Measurements from ENCODE around the gene ADAP1.
"Not testable (repeated sequence)": the region's sequence is repeated elsewhere in the genome, so short reads cannot be mapped to it uniquely, and the experiment has no call there.

ADAP1 gene

DNA sequence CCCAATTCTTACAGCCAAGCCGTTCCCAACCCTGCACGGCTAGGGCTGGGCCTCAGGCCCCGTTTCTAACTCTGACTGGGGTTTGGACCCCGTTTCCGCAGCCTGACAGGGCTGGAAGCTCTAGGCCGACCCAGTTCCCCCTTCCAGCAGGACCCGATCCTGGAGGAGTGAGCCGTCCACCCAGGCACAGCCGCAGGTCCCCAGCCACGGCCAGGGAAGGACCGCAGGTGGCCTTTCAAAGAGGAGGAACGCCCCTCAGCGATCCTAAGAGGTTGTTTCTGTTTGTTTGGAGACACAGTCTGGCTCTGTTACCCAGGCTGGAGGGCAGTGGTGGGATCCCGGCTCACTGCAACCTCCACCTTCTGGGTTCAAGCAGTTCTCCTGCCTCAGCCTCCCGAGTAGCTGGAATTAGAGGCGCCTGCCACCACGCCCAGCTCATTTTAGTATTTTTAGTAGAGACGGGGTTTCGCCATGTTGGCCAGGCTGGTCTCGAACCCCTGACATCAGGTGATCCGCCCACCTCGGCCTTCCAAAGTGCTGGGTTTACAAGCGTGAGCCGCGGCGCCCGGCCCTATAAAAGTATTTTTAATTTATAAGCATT lies 78.9 kb downstream of the ADAP1 start:
- no peak for DNase-seq

DNA sequence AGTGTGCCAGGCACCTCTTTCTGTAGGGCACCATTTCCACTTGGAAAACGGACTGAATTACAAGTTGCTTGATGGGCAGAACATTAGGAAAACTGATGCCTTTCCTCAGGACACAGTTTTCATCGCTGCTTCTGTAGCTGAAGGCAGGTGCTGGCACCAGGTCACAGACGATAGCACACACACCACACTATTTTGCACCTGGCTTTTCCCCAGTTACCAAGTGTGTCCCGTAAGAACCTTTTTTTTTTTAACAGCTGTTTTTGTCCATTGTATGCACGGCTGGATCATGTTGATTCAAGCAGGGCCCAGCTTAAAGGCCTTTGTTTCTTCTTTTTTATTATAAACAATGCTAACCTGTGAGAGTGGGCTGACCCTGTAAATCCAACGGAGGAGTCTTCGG lies 79.4 kb downstream of the ADAP1 start:
- no peak for DNase-seq

DNA sequence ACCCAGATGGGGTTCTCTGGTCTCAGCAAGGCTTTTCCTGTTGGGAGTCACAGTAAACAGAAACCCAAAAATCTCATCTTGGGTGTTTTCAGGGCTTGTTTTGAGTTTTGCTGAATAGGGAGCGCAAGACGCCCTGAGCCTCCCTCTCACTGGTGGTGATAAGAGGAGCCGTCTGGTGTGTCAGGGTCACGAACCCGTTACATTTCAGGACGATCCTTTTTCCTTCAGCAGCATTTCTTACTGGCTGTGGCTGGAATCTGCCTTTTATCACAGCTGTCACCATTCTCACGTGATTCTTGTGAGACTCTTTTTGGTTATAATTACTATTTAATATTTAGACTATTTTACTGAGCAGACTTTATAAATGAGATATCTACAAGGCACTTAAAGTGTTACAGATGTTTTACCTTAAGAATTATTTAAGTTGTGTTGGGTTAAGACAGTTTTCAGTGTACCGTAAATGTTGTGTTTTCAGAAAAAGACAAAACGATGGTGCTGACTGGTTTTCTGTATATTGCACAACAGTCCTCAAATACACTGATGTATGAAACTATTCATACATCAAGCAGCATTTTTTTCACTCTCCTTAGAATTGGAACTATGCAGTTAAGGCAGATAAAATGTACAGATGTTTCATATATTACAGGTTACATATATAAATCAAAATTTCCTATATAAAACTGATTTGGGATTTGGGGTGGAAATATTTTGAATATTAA lies 80.3 kb downstream of the ADAP1 start:
- DNase-seq, result no peak

DNA sequence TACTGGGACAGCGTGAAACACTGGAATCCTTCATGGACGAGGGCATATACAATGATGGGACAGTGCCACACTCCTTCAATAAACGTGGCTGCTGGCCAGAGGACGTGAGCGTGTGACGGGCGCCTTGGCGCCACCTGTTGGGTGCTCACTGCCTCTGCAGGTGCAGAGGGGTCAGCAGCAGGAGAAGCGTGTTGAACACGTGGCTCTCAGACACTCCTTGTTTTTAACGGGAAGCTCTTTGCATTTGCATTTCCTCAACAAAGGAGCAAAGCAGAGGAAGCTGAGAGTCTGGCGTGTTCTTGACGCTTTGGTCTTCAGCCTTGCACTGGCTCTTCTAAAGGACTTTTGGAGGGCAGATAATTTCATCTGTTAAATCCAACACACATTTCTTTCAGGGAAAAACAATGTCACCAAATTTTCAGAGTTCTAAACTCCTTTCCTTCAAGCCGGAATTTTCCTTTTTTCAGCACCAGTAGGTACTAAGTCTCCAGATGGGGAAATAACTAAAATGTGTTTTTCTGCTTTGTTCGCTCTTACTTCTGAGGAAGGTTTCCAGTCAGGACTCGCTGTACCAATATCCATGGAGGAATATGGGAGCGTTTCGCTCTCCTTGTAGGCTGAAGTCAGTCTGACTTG lies 81.0 kb downstream of the ADAP1 start:
- peak; percentile 67 for DNase-seq

DNA sequence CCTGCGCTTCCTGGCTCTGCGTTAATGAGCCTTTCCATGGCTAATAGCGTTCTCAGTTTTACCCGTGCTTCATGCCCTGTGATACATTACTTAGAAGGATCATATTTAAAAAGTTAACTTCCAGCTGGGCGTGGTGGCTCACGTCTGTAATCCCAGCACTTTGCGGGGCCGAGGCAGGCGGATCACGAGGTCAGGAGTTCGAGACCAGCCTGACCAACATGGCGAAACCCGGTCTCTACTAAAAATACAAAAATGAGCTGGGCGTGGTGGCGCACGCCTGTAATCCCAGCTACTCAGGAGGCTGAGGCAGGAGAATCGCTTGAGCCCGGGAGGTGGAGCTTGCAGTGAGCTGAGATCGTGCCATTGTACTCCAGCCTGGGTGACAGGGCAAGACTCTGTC lies 81.8 kb downstream of the ADAP1 start:
- DNase-seq, result not testable (repeated sequence)

DNA sequence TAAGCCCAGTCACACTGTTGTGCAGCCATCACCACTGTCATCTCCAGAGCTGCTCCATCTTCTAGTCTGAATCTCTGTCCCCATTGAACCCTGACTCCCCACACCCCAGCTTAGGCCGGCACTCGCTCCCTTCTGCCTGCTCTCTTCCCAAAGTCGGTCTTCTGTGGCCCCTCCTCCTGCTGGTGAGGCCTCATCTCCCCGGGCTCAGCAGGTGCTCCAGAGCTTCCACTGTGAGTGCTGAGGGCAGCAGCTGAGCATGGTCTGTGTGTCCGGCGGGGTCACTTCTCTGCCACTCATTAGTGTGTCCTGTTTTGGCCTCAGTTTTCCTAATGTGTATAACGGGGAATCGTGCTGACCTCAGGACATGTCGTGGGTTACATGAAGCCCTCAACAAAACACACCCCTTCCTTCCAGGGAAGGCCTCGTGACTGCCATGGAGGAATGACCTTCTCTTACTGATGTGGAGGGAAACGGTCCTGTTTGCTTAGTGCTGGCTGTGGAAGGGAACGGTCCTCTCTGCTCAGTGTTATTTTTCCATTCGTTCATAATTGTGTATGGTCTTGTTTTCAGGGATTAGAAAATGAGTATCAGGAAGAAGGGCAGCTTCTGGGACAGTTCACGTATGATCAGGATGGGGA lies 82.5 kb downstream of the ADAP1 start:
- no peak for DNase-seq

DNA sequence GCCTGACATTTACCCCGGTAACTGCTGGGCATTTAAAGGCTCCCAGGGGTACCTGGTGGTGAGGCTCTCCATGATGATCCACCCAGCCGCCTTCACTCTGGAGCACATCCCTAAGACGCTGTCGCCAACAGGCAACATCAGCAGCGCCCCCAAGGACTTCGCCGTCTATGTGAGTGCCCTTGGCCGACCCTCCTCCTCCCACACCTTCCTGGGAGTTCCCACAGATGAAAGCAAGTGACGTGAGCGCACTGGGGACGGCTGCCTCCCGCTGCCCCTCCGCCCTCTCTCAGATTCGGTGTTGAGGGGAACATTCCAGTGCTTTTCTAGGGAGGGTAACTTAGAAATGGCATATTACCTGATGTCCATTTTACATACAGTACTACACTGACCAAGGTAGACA lies 85.1 kb downstream of the ADAP1 start:
- DNase-seq, result no peak

DNA sequence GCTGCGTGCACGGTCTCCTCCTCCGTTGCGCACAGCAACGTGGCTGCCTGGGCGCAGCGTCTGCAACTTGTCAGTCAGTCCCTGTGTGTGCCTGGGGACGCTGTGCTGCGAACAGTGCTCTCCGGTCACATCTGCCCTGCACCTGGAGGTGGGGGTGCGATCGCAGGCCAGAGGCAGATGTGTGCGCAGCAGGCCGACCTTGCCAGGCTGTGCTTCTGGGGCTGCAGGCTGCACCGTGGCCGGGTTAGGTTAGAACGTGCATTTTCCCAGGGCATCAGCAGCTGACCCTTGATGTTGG lies 86.3 kb downstream of the ADAP1 start:
- DNase-seq, result no peak

DNA sequence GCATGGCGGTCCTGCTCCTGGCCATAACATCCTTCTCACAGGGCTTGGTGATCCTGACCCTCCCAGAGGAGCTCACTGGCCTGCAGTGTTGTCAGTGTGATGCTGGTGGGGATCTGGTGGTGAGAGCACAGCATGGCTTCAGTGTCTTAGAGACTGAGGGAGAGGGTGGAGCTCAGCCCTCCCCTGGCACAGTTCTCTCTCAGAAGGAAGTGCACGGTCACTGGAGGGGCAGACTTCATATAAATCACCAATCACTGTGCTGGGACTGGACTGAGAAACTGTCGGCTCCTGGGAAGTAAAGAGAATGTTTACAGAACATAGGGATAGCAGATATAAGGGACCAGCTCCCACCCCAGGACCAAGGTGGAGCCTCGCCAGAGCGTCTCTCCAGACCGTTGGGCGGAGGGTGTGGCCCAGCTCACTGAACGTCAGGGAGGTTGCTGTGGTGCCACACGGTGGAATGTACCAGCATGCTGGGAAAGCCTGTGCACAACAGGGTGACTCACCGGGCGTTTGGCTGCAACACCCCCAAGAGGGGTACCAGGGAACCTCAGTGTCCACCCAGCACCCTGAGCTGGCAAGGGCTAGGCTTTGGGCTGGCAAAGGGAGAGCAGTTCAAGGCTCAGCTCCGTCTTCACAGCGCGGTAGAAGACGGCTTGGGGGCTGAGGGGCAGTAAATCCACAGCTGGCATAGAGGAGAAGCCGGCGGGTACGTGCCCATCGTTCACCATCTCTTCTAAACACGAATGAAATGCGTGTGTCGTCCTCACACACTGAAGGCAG lies 86.9 kb downstream of the ADAP1 start:
- no peak for DNase-seq

DNA sequence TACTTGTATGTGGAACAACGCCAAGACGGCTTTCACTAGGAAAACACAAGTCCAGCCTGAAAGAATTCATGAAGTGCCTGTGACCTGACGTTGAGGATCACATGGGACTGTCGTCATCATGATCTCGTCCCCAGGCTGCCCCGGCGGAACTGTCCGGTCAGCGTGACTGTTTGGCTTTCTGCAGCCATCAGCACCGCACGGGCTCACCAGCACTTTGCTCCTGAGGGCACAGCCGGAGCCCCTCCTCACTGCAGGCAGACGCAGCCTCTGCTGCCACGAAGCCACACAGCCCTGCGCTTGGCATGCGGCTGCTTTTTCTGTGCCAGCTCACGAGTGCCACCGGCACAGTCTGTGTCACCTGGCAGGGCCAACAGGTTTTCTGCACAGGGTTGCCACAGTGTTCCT lies 87.5 kb downstream of the ADAP1 start:
- DNase-seq, result no peak

DNA sequence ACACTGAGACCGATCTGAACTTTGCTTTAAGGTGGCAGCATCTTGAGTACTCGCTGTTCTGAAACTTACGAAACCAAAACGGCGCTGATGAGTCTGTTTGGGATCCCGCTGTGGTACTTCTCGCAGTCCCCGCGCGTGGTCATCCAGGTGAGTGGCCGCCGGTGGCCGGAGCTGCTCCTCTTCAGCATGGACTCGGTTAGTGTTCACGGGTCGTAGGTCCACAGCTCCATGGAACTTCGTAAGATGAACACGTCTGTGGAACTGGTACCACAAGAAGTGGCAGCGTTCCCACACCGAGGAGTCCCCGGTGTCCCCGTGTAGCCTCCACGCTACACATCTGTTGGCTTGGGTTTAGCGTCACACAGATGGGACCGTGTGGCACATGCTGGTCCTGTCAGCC lies 88.6 kb downstream of the ADAP1 start:
- DNase-seq, result no peak

DNA sequence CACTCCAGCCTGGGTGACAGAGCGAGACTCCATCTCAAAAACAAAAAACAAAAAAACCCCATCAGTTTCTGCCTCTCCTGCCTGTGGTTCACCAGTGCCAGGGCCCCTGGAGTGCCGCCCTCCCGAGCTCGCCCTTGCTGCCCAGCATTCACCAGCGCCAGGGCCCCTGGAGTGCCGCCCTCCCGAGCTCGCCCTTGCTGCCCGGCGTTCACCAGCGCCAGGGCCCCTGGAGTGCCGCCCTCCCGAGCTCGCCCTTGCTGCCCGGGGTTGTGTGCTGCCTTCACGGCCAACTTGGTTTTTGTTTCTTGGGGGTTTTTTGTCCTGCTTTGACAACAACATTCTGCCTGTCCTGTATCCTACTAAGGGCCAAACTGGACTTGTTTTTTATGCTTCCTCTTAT lies 91.4 kb downstream of the ADAP1 start:
- DNase-seq, result no peak

DNA sequence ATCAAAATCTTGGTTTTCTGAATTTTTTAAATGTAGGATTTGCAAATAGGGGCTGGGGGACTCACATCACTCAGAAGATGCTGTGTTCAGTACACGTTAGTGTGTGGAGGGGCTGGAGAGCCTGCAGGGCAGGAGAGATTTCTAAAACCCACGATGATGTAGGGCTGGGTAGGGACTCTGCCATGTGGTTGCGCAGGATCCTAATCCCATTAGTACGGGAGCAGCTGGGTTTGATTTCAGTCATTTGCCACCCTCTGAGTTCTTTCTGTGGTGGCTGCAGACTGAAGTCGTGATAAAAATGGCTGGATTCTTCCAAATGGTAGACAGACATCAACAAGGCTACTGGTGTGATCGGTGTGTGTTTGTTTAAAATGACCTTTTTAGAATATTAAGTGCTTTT lies 92.3 kb downstream of the ADAP1 start:
- no peak for DNase-seq

DNA sequence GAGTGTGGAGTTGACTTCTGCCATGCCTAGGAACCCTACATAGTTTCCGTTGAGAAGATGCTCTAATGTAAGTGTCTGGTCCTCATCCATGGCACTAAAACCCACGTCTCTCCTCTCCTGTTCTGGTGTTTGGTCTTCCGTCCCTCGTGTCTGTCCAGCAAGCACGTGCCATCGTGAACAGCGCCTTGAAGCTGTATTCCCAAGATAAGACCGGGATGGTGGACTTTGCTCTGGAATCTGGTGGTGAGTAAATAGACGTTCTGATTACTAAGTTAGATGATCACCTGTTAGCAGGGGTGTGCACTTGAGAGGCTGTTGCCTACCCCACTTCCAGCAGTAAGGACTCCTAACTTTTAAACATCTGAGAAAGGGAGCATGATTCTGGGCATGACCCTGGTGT lies 93.3 kb downstream of the ADAP1 start:
- no peak for DNase-seq

DNA sequence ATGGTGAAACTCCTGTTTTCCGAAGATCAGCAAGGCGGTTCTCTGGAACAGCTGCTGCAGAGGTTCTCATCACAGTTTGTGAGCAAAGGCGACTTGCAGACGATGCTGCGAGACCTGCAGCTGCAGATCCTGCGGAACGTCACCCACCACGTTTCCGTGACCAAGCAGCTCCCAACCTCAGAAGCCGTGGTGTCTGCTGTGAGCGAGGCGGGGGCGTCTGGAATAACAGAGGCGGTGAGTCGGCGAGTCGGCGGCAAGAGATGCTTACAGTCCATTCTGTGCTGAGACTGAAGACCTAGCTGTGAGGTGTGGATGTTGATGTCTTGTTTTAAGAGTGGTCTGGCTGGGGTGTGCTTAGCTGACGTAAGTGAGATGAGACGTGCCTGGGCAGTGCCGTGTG lies 94.3 kb downstream of the ADAP1 start:
- no peak for DNase-seq

DNA sequence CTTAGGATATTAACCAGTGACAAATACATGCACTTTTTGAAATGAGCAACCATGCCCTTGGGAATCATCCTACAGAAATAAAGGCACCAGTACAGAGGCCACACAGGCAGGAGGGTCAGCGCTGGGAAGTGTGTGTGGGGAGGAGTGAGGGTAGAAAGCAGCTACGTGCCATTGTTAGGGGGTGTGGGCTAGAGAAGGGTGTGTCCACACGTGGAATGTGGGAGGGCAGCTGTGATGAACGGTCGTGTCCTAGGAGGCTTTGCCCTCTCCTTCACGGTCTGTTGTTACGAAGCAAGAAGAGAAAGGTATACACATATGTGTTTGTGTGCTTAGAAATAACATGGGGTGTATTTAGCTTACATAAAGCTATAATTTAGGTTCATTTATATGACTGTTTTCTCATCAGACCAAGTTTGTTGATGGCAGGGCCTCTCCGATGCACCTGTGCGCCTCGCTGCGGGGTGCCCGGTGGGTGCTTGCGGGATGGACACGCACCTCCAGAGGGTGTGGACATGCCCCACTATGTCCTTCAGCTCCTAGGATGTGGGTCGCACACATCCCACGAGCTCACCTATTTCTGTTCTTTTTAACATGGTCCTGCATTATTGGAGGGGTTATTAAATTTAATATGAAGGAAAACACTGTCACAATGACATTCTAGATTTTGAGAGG lies 95.0 kb downstream of the ADAP1 start:
- DNase-seq, result no peak

DNA sequence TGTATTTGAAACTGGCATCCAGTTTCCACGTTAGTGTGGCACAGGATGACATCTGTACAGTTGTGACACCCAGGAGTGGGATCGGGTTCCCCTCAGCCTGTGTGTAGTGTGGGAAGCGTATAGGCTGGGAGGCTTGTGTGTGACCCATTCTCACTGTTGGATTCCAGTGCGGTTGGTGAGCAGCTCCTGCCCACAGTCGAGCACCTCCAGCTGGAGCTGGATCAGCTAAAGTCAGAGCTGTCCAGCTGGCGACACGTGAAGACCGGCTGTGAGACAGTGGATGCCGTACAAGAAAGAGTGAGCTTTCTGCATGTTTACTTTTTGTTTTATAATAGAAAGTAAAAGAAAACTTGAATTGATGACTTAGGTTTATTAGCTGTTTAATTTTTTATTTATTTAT lies 96.8 kb downstream of the ADAP1 start:
- DNase-seq, result no peak

DNA sequence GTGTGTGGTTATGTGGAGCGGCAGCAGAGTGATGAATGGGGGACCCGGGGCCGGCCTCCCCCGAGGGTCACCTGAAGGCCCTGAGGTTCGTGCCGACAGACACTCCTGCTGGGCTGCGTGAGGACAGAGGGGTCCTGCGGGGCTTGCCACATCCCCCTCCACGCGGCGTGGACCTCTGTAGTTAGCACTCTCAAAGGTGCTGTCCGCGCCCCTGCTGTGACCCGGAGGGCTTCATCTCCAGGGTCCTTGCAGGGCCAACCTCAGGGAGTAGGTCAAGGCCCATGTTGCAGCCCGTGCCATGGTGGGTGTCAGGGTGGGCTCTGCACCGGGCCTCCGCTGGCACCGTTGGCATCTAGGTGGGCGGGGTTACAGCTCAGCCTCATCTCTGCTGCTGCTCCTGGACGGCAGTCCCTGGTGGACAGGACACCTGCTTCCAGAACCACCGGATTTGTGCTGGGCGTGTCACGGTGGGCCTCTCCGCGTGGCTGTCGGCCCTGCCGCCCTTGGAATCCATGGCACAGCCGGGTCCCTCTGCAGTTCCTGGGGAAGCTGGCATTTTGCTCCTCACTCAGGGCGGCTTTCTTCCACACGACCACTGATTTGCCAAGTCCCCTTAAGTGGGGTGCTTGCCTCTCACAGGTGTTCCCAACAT lies 97.9 kb downstream of the ADAP1 start:
- DNase-seq, result no peak

DNA sequence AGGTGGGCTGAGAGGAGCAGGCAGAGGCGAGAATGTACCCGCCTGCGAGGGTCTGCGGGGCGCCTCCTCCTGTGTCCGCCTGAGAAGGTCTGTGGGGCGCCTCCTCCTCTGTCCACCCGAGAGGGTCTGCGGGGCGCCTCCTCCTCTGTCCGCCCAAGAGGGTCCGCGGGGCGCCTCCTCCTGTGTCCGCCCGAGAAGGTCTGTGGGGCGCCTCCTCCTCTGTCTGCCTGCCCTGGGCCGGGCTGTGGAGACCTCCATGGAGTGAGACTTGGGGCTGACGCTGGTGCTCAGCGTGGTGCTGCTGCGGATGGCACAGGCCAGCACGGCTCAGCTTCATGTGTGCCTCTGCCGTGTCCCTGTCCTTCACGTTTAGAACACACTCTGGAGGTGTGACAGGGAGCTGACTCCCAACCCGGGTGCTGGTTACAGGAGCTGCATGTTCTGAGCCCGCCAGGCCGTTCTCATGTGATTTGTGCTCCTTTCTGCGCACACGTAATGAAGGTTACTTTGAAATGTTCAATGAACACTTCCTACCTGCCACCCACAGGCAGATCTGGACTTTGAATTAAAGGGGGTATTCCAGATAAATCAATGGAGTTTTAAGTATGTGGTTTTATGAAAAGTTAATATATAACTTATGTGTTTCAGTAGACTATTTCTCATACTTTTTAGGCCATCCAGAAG lies 98.7 kb downstream of the ADAP1 start:
- no peak for DNase-seq

DNA sequence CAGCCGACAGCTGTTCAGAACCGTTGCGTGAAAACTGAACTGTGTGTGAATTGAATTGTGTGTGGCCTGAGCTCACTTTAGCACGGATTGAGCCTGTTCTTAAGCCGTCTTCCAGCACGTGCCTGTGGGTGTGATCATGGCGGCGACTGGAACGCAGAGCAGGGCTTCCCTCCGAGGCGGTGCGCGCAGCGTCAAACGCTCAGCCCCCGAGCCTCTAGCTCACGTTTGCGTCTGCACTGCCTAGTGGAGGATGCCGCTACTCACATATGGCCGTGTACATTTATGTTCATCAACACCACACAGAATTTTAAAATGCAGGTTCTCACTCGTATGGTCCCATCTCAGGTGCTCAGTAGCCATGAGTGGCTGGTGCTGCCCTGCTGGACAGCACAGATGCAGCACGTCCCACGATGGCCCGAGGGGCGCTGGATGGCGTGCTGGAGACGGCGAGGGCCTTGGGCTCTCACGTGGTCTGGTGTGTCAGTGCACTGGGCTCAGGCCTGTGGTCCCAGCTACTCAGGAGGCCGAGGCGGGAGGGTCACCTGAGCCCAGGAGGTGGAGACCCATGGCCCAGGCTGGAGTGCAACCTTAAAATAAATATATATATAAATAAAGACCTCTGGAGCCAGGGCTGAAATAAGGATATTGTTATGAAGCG lies 100.2 kb downstream of the ADAP1 start:
- no peak for DNase-seq
